ENCODE data around the gene TRPM3.

DNA sequence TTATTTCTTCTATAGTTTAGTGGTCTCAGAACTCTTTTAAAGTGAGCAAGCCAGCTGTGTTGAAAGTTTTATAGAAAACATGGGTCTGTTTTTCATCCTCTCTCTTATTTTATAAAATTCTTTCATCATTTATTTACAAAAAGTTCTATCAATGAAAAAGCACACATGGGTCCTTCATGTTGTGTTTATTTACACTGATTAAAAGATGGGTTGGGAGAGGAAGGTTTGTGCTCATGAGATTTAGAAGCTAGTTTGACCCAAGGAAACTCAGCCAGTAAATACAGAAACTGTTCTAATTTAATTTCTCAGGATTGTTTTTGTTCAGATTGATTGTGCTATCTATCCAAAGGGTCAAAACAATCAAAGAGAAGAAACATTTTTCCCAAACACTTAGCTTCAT lies 528.2 kb downstream of the TRPM3 start:
- no peak for TF ChIP-seq YY1 (IDR thresholded peaks at IDR 0.05; ENCODE audit: insufficient read depth, insufficient read length)
- TF ChIP-seq ZNF274 (IDR thresholded peaks at IDR 0.05; ENCODE audit: low read depth, low read length): no peak

Measured in NT2/D1 (cell line).